ENCODE measurements around the gene HOXC10. TPM values are rescaled to one million over a fixed set of nuclear protein-coding genes. Genes with fewer than 3 reads are reported as not detected.
A peak's percentile ranks its signal among the peaks of the same experiment; 100 is the strongest.

Gene HOXC10
- total RNA-seq, 4 donors from 2014 or later = 23.9 to 48.3 (median 40.3) TPM

- DNase-seq (peak; percentile 80 to 86), ATAC-seq (peak; percentile 49 to 56)
- Histone ChIP-seq H3K27me3 (no peaks in the 10 kb centered on the region), H3K4me3 (peak overlapping the region; percentile 62 to 70 (median 68)), H3K4me1 (peaks cover 59 to 71% of the 10 kb centered on the region in 2 donors), H3K9me3 (no peaks in the 10 kb centered on the region), H3K27ac (peak overlapping the region; percentile 94 to 100 (median 98)), H3K36me3 (no peaks in the 10 kb centered on the region)
- in situ Hi-C loops (cut with MboI; ENCODE audit: low sequenced_read_pairs in 4 of 4) = loop anchor here in 2 of 4 donors (10.0 to 25.0 kb wide), 2 partner anchors 187 to 344 kb away; partner anchors contain the start of gene GPR84 (in 2 of the 2)
- intact Hi-C loops (cut with DNase I; ENCODE audit: low total_unique reads) = loop anchor here (2.0 to 5.0 kb wide), 2 partner anchors 31 to 264 kb away; partner anchors contain the start of genes CBX5 and HNRNPA1
- TF ChIP-seq POLR2A (IDR thresholded peaks at IDR 0.05) (peak; percentile 84 to 89), CTCF (IDR thresholded peaks at IDR 0.05 in 4 of 5, conservative IDR thresholded peaks at IDR 0.05 in 1 of 5) (peak in 1 of 5 experiments; percentile 26)
Measured at GRCh38 chr12:54017878-54018467, 33.0 kb downstream of the HOXC10 start.

GRCh38 chr12:54018468-54018984 is 33.6 kb downstream of the HOXC10 start:
- intact Hi-C loops (cut with DNase I; ENCODE audit: low total_unique reads) (loop anchor here (2.0 to 5.0 kb wide), 2 partner anchors 32 to 264 kb away; partner anchors contain the start of genes CBX5 and HNRNPA1), in situ Hi-C loops (cut with MboI; ENCODE audit: low sequenced_read_pairs in 4 of 4) (loop anchor here in 2 of 4 donors (10.0 to 25.0 kb wide), 2 partner anchors 186 to 344 kb away; partner anchors contain the start of gene GPR84 (in 2 of the 2))
- peak in 1 of 2 donors; percentile 5 for ATAC-seq
- H3K9me3 ChIP-seq = no peaks in the 10 kb centered on the region
- H3K27ac ChIP-seq = peak overlapping the region; percentile 94 to 100 (median 98)
- no peak for TF ChIP-seq POLR2A (IDR thresholded peaks at IDR 0.05)
- H3K4me3 ChIP-seq = peak overlapping the region; percentile 62 to 70 (median 68)
- H3K4me1 ChIP-seq = peaks cover 59 to 74% of the 10 kb centered on the region in 2 donors
- DNase-seq = peak in 1 of 2 donors; percentile 68
- no peaks in the 10 kb centered on the region for H3K36me3 ChIP-seq
- no peaks in the 10 kb centered on the region for H3K27me3 ChIP-seq

GRCh38 chr12:54019091-54019811 is 34.3 kb downstream of the HOXC10 start:
- intact Hi-C loops (cut with DNase I; ENCODE audit: low total_unique reads) = loop anchor here (2.0 to 5.0 kb wide), 2 partner anchors 32 to 263 kb away; partner anchors contain the start of genes CBX5 and HNRNPA1
- ATAC-seq (no peak), DNase-seq (no peak)
- peaks cover 57 to 74% of the 10 kb centered on the region in 2 donors for H3K4me1 ChIP-seq
- H3K27ac ChIP-seq = peak overlapping the region; percentile 94 to 100 (median 98)
- in situ Hi-C loops (cut with MboI; ENCODE audit: low sequenced_read_pairs in 4 of 4) = loop anchor here in 2 of 4 donors (10.0 to 25.0 kb wide), 2 partner anchors 186 to 343 kb away; partner anchors contain the start of gene GPR84 (in 2 of the 2)
- no peaks in the 10 kb centered on the region for H3K9me3 ChIP-seq
- H3K36me3 ChIP-seq = no peaks in the 10 kb centered on the region
- TF ChIP-seq CTCF (IDR thresholded peaks at IDR 0.05 in 4 of 5, conservative IDR thresholded peaks at IDR 0.05 in 1 of 5) = no peak
- no peak for TF ChIP-seq POLR2A (IDR thresholded peaks at IDR 0.05)
- H3K27me3 ChIP-seq = no peaks in the 10 kb centered on the region
- peak overlapping the region; percentile 62 to 70 (median 68) for H3K4me3 ChIP-seq

GRCh38 chr12:54019924-54020590 is 35.1 kb downstream of the HOXC10 start:
- intact Hi-C loops (cut with DNase I; ENCODE audit: low total_unique reads) = loop anchor here (2.0 to 5.0 kb wide), 2 partner anchors 33 to 262 kb away; partner anchors contain the start of genes CBX5 and HNRNPA1

More at GRCh38 chr12:54019924-54020590, 35.1 kb downstream of the HOXC10 start:
- peaks cover 64 to 75% of the 10 kb centered on the region in 2 donors for H3K4me1 ChIP-seq
- peak overlapping the region; percentile 62 to 70 (median 68) for H3K4me3 ChIP-seq
- peak overlapping the region; percentile 94 to 100 (median 98) for H3K27ac ChIP-seq
- TF ChIP-seq POLR2A (IDR thresholded peaks at IDR 0.05) (peak; percentile 58 to 71), CTCF (IDR thresholded peaks at IDR 0.05 in 4 of 5, conservative IDR thresholded peaks at IDR 0.05 in 1 of 5) (no peak)
- peak in 1 of 2 donors; percentile 82 for DNase-seq
- ATAC-seq = peak; percentile 53 to 68
- H3K36me3 ChIP-seq = no peaks in the 10 kb centered on the region
- no peaks in the 10 kb centered on the region for H3K27me3 ChIP-seq
- in situ Hi-C loops (cut with MboI; ENCODE audit: low sequenced_read_pairs in 4 of 4) = loop anchor here in 2 of 4 donors (10.0 to 25.0 kb wide), 3 partner anchors 175 to 342 kb away; partner anchors contain the start of gene GPR84 (in 2 of the 2)
- H3K9me3 ChIP-seq = no peaks in the 10 kb centered on the region

All from gastrocnemius medialis (tissue), 4 donors.